Activated CD4-positive, alpha-beta T cell treated with anti-CD3 and anti-CD28 coated beads for 4 hours (primary cell): ENCODE data around the gene AKR1E2.

Source experiments
- DNase-seq, 2 donors: peaks; one replicate each; pipeline ENCODE4 v3.0.0-alpha.2; 2020

AKR1E2 gene

GRCh38 chr10:4825868-4826791 lies at the start of gene AKR1E2:
Gene AKR1E2 (plus strand): TSS chr10:4826207. CDS start chr10:4826325, 118 bp downstream.
- DNase-seq, result peak; percentile 69

DNA sequence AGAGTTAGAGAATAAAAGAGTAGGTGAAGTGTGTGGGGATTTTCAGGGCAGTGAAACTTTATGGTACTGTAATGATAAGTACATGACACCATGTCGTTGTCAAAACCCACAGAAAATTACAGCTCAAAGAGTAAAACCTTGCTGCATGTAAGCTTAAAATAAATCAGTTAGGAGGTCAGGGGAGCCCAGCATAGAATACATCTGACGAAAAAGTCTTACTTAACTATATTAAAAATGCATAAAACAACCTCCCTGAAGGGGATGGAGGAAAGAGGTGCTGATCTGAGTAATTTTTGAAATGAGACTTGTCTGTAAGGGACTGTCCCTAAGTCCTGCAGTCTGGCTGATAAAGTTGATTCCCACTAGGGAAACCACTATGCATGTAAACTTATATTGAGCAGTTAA lies 49.8 kb upstream of the AKR1E2 start:
- DNase-seq, result no peak

GRCh38 chr10:4778761-4779160 lies 47.2 kb upstream of the AKR1E2 start:
- no peak for DNase-seq

GRCh38 chr10:4780091-4780490 lies 45.9 kb upstream of the AKR1E2 start:
- DNase-seq, result no peak

- DNase-seq, result no peak
These were observed 45.2 kb upstream of the AKR1E2 start for GRCh38 chr10:4780782-4781181.

- DNase-seq, result no peak
These were observed 44.1 kb upstream of the AKR1E2 start for GRCh38 chr10:4781955-4782354.

GRCh38 chr10:4784667-4785333 lies 41.2 kb upstream of the AKR1E2 start:
- DNase-seq, result no peak

DNA sequence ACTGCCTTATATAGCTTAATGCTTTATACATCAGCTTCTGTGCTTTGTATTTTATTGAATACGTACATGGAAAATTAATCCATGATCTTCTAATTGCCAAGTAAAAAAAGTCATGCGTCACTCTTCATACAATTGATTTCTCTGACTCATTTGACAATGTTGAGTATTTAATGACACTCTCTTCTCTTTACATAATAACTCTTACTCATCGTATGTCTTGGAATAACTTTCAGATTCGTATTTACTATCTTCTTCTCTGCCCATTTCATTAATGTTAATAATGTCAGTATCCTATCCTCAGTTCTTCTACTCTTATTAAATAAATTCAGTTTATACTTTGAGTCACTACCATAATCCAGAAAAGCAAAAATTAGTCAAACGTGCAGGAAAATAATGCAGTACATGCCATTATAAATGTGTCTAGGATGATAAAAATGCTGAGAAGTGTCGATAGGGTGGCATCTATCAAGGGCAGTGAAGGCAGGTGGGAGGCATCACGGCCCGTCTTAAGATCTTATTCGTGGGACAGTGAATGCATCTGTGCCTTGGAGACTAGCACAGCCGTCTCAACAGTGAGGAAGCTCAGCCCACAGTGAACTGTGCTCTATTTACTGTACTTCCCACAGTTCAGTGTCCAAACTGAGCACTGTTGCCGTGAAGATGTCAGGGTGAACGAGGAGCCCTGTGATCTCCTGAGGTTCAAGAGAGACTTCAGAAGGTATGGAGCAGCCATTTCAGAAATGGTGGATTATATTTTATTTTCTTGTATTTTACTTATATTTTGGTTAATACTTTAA lies 39.8 kb upstream of the AKR1E2 start:
- no peak for DNase-seq

GRCh38 chr10:4790045-4790444 lies 36.0 kb upstream of the AKR1E2 start:
- DNase-seq, result no peak

DNA sequence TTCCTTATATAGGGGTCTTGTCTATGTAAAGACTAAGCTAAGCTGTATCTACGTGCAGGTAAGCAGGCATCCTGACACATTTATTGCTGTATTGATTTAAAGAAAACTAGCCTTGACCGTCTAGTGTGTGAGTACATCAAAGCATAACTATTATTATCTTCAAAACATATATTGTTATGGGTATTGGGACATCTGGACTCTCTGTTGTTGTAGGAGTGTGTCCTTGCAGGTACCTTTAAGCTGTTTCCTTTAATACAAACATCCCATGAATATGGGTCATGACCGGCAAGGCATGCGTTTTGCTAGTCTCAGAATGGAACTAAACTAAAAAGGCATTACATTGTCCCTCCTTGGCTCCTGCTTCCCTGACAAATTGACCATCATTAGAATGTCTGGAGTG lies 35.1 kb upstream of the AKR1E2 start:
- DNase-seq, result no peak

DNA sequence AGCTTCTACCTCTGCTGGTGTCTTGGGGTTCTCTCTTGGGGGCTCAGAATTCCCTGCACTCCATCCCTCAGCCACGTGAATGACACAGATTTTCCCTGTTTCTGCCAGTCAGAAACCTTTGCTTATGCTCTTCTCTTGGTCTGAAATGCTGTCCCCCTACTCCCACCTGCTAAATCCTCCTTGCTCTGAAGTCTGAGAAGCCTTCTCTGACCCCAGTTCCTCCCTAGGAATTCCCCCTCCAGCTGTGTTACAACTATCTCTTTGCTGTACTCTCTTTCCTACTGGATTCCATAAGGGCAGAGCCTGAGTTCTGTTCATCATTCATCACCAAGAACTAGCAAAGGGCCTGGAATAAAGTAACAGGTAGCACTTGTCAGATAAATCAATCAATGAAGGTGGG lies 33.6 kb upstream of the AKR1E2 start:
- DNase-seq, result no peak

DNA sequence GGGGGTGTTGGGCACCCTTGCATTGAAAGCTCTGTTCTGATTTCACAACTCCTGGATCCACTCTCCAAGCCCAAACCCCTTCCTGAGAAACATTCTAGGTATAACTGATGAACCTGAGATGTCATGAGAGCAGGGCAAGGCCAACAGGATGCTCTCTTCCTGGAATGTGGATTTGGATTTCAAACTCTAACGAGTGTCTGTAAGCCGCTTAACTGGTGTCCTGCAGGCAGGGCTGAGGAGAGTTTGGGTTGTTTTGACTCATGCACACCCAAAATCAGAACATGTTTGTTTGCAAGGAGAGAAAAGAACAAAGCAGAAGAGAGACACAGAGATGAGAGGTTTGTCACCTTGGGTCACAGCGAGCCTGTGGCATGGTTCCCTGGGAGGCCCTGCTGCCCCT lies 24.6 kb upstream of the AKR1E2 start:
- DNase-seq, result no peak

DNA sequence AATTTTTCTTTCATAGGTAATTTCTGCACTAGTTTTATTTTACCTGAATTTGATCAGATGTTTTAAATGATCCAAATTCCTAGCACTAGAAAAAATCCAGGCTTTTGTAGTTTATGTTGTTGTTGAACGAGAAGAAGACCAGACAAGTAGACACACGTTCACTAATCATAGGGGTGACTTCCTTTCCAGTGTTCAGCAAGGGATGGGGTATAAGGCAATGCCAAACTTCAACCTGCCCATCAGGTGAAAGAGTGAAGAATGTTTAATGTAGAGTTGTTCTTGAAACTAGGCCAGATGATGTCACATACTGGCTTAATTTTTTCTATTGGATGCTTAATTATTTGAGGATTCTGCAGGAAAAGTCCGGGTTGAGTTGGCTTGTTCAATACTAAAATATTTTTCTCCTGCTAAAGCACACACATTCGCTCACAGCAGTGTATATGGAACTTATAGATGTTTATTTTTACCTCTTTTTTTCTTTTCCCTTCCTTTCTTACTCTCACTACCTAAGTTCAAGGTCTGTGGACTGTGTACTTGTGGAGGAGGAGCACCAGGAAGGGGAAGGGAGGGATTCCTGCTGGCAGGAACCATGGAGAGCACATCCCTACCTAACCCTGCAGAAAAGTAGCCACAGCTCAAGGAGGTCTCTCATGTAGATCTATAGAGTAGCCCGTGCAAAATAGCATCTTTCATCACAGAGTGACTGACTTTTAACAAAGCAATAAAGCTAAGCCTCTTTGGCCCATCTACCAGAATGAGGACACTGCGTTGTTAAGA lies 23.1 kb upstream of the AKR1E2 start:
- DNase-seq, result no peak

DNA sequence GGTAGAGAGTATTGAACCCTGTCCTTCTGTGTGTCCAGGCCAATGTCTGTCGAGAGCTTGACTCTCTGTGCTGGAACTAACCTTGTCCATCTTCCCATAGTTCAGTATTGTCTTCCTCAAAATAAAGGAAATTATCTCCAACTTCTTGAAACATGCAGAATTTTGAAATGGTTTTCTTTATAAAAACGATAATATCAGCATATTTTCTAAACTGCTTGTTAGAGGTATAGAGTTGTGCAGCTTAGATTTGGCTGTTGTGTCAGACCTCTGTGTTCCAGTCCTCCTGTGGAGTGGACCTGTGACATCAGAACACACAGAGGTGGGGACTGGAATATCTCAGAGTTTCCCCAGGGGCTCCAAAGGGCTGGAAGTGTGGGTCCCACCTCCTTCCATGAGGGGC lies 22.2 kb upstream of the AKR1E2 start:
- DNase-seq, result no peak

- DNase-seq, result no peak
These were observed 21.5 kb upstream of the AKR1E2 start for GRCh38 chr10:4804465-4804864.

DNA sequence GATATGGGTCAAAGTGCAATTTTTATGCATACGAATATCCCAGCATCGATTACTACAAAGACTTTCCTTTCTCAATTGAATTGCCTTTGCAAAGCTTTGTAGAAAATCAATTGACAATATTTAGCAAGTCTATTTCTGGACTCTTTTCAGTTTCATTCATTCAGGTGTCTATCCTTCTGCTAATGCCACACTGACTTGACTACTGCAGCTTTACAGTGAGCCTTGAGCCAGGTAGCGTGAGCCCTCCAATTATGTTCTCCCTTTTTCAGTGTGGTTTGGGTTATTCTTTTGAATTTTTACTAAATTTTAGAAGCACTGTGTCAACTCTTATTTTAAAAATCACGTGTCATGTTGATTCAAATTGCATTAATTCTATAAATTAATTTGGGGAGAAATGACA lies 19.5 kb upstream of the AKR1E2 start:
- DNase-seq, result no peak

DNA sequence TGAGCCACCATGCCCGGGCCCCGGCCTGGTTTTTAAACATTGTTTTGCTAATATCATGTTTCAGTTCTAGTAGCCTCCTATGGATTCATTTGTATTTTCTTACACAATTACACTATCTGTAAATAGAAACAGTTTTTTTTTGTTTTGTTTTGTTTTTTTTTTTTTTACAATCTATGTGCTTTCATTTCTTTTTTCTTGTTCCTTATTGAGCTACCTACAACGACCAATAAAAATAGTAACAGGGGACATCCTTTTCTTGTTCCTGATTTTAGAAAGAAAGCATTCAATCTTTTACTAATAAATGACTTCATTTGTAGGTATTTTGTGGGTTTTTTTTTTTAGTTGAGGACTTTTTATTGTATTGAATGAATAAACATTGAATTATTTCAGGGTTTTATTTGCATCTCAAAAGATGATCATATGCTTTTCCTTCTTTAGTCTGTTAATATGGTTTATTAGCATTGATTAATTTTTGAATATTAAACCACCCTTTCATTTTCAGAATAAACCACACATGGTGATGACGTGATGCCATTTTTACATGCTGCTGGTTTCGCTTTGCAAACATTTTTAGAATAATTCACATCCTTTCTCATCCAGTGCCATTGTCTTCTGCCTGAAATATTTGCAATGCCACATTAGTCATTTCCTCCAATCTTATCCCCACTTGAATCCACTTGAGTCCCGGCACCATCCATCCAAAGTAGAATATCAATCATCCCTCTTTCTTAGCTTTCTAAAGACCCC lies 18.1 kb upstream of the AKR1E2 start:
- DNase-seq, result no peak

DNA sequence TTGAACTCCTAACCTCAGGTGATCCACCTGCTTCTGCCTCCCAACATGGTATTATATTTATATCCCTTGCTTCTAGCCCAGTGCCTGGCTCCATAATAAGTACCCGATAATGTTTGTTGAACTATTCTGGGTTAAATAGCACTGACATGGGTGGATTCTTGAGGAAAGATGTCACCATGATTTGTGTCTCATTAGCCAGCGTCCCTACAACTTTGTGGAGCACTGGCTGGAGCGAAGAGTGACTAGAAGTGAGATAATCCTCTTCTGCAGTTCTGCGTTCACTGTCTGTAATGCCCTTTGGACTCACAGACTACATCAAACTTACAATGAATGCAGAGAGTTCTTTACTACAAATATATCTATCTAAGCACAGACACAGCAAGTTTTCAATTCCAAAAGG lies 16.9 kb upstream of the AKR1E2 start:
- no peak for DNase-seq

GRCh38 chr10:4810092-4810491 lies 15.9 kb upstream of the AKR1E2 start:
- DNase-seq, result no peak

DNA sequence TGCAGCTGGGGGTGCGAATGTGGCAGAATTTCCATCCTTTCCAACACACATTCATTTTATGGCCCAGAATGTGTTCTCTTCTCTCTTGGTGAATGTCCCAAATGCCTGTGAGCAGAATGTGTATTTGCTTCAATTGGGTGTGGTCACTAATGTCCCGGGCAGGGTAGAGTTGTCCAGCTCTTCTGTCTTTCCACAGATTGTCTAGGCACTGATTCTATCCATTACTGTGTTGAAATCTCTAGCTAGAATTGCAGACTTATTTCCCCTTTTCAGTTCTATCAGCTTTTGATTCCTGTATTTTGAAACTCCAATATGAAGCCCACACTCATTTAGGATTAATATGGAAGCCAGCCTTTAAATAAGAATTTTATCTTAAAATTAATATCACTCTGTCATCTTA lies 14.0 kb upstream of the AKR1E2 start:
- DNase-seq, result no peak

GRCh38 chr10:4813023-4813422 lies 13.0 kb upstream of the AKR1E2 start:
- no peak for DNase-seq

GRCh38 chr10:4813496-4813895 lies 12.5 kb upstream of the AKR1E2 start:
- no peak for DNase-seq
